OCI-LY7 (cell line): Measurements from ENCODE around the gene CHST11. TPM values are rescaled to one million over a fixed set of nuclear protein-coding genes. Genes with fewer than 3 reads are reported as not detected.
A peak's percentile ranks its signal among the peaks of the same experiment; 100 is the strongest.

Source experiments
- BruUV-seq: library from RNA; stranded (reverse); fragments of 400-500 nt; replicated peaks from 2 replicates; lab custom pipeline; 2021; lab: Mats Ljungman, UMichigan
- CTCF ChIA-PET: fragments of 300-600 bp; sonication (Branson Sonifier 250); formaldehyde crosslinking; loops from one replicate; lab custom pipeline; 2022; ENCODE audit warnings: antibody characterized with exemption; ENCODE audit not compliant: unreplicated experiment; lab: Charles Lee
- POLR2A ChIA-PET: fragments of 300-600 bp; sonication (Branson Sonifier 250); formaldehyde crosslinking; loops from one replicate; lab custom pipeline; 2022; ENCODE audit warnings: antibody characterized with exemption; lab: Charles Lee
- DNase-seq: peaks from one replicate; pipeline ENCODE4 v3.0.0-alpha.2; 2015; ENCODE audit warnings: low spot score
- H2AFZ ChIP-seq: fragments of 200-600 bp; sonication (generic), shearing (Covaris generic); 2 replicates; pipeline ENCODE4 v1.6.1; 2014; ENCODE audit warnings: mild to moderate bottlenecking, antibody characterized with exemption, low read length, moderate library complexity
- H3K27ac ChIP-seq: fragments of 200-600 bp; sonication (generic); 2 replicates; pipeline ENCODE4 v1.5.1; 2014; ENCODE audit warnings: mixed run types, low read depth, mild to moderate bottlenecking, moderate library complexity, low read length, inconsistent platforms; ENCODE audit not compliant: poor library complexity, severe bottlenecking
- H3K36me3 ChIP-seq: fragments of 200-600 bp; sonication (generic); 2 replicates; pipeline ENCODE4 v1.6.1; 2014; ENCODE audit warnings: mild to moderate bottlenecking, antibody characterized with exemption, low read length, moderate library complexity, mixed read lengths; ENCODE audit not compliant: insufficient read depth
- H3K4me1 ChIP-seq: fragments of 200-600 bp; sonication (generic); 2 replicates; pipeline ENCODE4 v1.5.1; 2014; ENCODE audit warnings: mild to moderate bottlenecking, low read length; ENCODE audit not compliant: insufficient read depth, poor library complexity, severe bottlenecking
- H3K4me2 ChIP-seq: fragments of 200-600 bp; sonication (generic); 2 replicates; pipeline ENCODE4 v1.6.1; 2014; ENCODE audit warnings: mild to moderate bottlenecking, low read length
- H3K4me3 ChIP-seq: fragments of 200-600 bp; sonication (generic); 2 replicates; pipeline ENCODE4 v1.5.1; 2014; ENCODE audit warnings: mild to moderate bottlenecking, low read depth, low read length; ENCODE audit not compliant: poor library complexity, severe bottlenecking
- H3K79me2 ChIP-seq: fragments of 200-600 bp; sonication (generic); 2 replicates; pipeline ENCODE4 v1.6.1; 2016; ENCODE audit warnings: low read depth, mild to moderate bottlenecking, low read length, moderate library complexity, mixed read lengths; ENCODE audit not compliant: insufficient read depth
- H3K9me2 ChIP-seq: fragments of 200-600 bp; sonication (generic); 2 replicates; pipeline ENCODE4 v1.6.1; 2016; ENCODE audit warnings: mild to moderate bottlenecking, low read length, mixed read lengths; ENCODE audit not compliant: insufficient read depth
- H3K9me3 ChIP-seq: fragments of 200-600 bp; sonication (generic); 2 replicates; pipeline ENCODE4 v1.6.1; 2014; ENCODE audit warnings: mild to moderate bottlenecking, mixed run types, low read length, mixed read lengths
- H4K20me1 ChIP-seq: fragments of 200-600 bp; sonication (generic); 2 replicates; pipeline ENCODE4 v1.6.1; 2014; ENCODE audit warnings: mild to moderate bottlenecking, antibody characterized with exemption, low read length, moderate library complexity, mixed read lengths; ENCODE audit not compliant: insufficient read depth
- EZH2phosphoT487 ChIP-seq: fragments of 200-600 bp; sonication (generic); IDR thresholded peaks from 2 replicates; pipeline ENCODE4 v1.6.1; 2018; ENCODE audit warnings: low read depth, borderline replicate concordance, mild to moderate bottlenecking, mixed run types, antibody characterized with exemption, low read length, moderate library complexity, mixed read lengths
- intact Hi-C: fragments of 100-400 bp; cut with micrococcal nuclease; formaldehyde crosslinking; loops from one replicate; pipeline ENCODE4 v1.10.0; 2022; ENCODE audit not compliant: unreplicated experiment
- total RNA-seq, 2 experiments: library from RNA; depleted of rRNA in 1 of 2; stranded (reverse); fragments of >200 nt in 1 of 2; shearing (Covaris generic) in 1 of 2; gene quantifications; 2 replicates each; pipeline ENCODE4 v1.2.3, GENCODE V29; 2014 to 2022
- TF ChIP-seq, protein P1 (sequence below): fragments of 200-600 bp; sonication (generic); conservative IDR thresholded peaks from 2 replicates; pipeline ENCODE4 v1.5.1; 2014; ENCODE audit warnings: mild to moderate bottlenecking, antibody characterized with exemption, low read length, moderate library complexity, mixed read lengths

CHST11 gene
- total RNA-seq, 2 experiments from 2014 or later, result 15.2 to 41.6 TPM

DNA sequence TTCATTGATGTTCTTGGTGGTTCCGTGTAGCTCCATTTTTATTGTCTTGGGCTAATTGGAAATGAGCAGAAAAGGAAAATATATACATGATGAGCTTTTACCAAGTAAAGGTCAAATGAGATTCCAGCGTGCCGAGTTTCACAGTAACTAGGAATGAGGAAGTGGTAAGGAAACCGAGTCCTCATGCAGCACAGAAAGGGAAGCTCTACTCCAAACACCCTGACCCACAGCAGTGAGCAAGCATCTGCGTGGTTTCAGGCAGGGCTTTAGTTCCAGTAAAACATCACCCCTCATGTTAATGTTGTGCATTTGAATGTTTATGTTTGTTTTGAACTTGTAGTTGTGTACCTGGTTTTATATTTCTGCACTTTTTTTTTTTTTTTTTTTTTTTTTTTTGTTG lies 293.3 kb downstream of the CHST11 start:
- POLR2A ChIA-PET, result no interaction called here
- peak overlapping the region; percentile 7; the same call in 1 of the 2 replicates for H3K4me2 ChIP-seq
- peaks cover 47% of the 10 kb centered on the region for H3K4me1 ChIP-seq

DNA sequence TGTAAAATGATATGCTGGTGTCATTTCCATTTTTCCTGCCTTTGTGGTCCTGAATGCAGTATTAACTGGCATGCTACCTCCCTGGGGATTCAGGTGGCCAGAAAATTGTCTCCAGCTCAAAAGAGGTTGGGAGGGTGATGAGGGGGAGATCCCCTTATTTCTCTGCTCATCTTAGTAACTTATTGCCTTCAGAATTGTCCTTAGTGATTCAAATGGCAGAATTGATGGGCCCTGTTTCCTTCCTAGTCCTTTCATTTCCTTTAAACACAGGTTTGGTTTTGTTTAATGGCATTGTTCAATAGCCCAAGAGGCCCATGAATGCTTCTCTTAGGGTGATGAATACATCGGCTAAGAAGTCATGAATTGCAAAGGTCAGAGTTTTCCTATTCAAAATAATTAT lies 294.4 kb downstream of the CHST11 start:
- Histone ChIP-seq H2AFZ (no peak overlapping the region), H3K4me1 (peaks cover 47% of the 10 kb centered on the region), H3K9me2 (no peaks in the 10 kb centered on the region), H3K36me3 (no peaks in the 10 kb centered on the region), H3K27ac (peak overlapping the region; percentile 59), H3K9me3 (no peaks in the 10 kb centered on the region), H4K20me1 (no peaks in the 10 kb centered on the region), H3K4me3 (peak overlapping the region; percentile 11), H3K79me2 (no peaks in the 10 kb centered on the region), H3K4me2 (peak overlapping the region; percentile 60)
- TF ChIP-seq, protein P1, sequence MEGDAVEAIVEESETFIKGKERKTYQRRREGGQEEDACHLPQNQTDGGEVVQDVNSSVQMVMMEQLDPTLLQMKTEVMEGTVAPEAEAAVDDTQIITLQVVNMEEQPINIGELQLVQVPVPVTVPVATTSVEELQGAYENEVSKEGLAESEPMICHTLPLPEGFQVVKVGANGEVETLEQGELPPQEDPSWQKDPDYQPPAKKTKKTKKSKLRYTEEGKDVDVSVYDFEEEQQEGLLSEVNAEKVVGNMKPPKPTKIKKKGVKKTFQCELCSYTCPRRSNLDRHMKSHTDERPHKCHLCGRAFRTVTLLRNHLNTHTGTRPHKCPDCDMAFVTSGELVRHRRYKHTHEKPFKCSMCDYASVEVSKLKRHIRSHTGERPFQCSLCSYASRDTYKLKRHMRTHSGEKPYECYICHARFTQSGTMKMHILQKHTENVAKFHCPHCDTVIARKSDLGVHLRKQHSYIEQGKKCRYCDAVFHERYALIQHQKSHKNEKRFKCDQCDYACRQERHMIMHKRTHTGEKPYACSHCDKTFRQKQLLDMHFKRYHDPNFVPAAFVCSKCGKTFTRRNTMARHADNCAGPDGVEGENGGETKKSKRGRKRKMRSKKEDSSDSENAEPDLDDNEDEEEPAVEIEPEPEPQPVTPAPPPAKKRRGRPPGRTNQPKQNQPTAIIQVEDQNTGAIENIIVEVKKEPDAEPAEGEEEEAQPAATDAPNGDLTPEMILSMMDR, result no peak
- no TSS peak for BruUV-seq
- CTCF ChIA-PET, result no interaction called here
- intact Hi-C loops, result loop anchor here (5.0 kb wide), 1 partner anchor 294 kb away; the partner anchor contains the start of gene CHST11
- POLR2A ChIA-PET, result interaction anchor here (0.6 to 0.9 kb wide), 2 partner anchors 10 to 13 kb away, joined by 3 to 4 read pairs; no protein-coding TSS in a partner anchor
- DNase-seq, result peak; percentile 18

More for the DNA sequence above, 293.3 kb downstream of the CHST11 start:
- no TSS peak for BruUV-seq
- Histone ChIP-seq H3K4me3 (no peak overlapping the region), H3K9me2 (no peaks in the 10 kb centered on the region), H3K36me3 (no peaks in the 10 kb centered on the region), H4K20me1 (no peaks in the 10 kb centered on the region), H3K27ac (no peak overlapping the region), H3K79me2 (no peaks in the 10 kb centered on the region), H2AFZ (no peak overlapping the region), H3K9me3 (no peaks in the 10 kb centered on the region)
- intact Hi-C loops, result loop anchor here (5.0 kb wide), 1 partner anchor 293 kb away; the partner anchor contains the start of gene CHST11
- no peak for TF ChIP-seq EZH2phosphoT487
- TF ChIP-seq, protein P1, result no peak
- CTCF ChIA-PET, result no interaction called here
- peak; percentile 56 for DNase-seq

DNA sequence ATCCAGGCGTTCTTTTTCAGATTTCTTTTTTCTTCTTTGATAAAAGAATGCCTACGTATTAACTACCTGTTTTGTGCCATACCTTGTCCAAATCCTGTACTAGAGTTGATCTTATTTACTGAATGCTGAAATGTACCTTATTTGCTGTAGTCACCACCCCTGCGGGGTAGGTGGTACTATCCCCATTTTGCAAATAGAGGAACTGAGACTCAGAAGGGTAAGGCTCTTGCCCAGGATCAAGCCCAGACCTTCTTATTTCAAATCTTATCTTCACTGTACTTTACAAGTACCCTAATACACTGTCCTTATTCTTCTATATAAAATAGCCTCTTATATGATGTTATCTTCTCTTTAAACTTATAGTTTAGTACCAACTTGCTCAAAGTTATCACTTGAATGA lies 294.8 kb downstream of the CHST11 start:
- ChIA-PET POLR2A (interaction anchor here (0.6 to 0.9 kb wide), 2 partner anchors 11 to 13 kb away, joined by 3 to 4 read pairs; no protein-coding TSS in a partner anchor), CTCF (no interaction called here)
- Histone ChIP-seq H3K36me3 (no peaks in the 10 kb centered on the region), H4K20me1 (no peaks in the 10 kb centered on the region), H3K79me2 (no peaks in the 10 kb centered on the region), H3K4me1 (peaks cover 47% of the 10 kb centered on the region), H2AFZ (no peak overlapping the region), H3K9me3 (no peaks in the 10 kb centered on the region), H3K27ac (peak overlapping the region; percentile 59), H3K4me2 (peak overlapping the region; percentile 60), H3K9me2 (no peaks in the 10 kb centered on the region), H3K4me3 (peak overlapping the region; percentile 11)
- intact Hi-C loops, result loop anchor here (5.0 kb wide), 1 partner anchor 294 kb away; the partner anchor contains the start of gene CHST11
- TF ChIP-seq, protein P1, result 0 out of 2 replicates have a peak, but pooled peaks have one; percentile 13
- TF ChIP-seq EZH2phosphoT487, result no peak
- no TSS peak for BruUV-seq
- DNase-seq, result peak; percentile 65
